Mammary microvascular endothelial cell (primary cell): ENCODE data around the gene FETUB. TPM values are rescaled to one million over a fixed set of nuclear protein-coding genes. Genes with fewer than 3 reads are reported as not detected.

Source experiments
- total RNA-seq: library from RNA; depleted of rRNA; stranded (reverse); fragments of >200 nt; gene quantifications from 2 replicates; pipeline ENCODE4 v1.2.3, GENCODE V29; 2015

The FETUB gene, protein sequence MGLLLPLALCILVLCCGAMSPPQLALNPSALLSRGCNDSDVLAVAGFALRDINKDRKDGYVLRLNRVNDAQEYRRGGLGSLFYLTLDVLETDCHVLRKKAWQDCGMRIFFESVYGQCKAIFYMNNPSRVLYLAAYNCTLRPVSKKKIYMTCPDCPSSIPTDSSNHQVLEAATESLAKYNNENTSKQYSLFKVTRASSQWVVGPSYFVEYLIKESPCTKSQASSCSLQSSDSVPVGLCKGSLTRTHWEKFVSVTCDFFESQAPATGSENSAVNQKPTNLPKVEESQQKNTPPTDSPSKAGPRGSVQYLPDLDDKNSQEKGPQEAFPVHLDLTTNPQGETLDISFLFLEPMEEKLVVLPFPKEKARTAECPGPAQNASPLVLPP
- total RNA-seq: not detected in 2 replicates

DNA sequence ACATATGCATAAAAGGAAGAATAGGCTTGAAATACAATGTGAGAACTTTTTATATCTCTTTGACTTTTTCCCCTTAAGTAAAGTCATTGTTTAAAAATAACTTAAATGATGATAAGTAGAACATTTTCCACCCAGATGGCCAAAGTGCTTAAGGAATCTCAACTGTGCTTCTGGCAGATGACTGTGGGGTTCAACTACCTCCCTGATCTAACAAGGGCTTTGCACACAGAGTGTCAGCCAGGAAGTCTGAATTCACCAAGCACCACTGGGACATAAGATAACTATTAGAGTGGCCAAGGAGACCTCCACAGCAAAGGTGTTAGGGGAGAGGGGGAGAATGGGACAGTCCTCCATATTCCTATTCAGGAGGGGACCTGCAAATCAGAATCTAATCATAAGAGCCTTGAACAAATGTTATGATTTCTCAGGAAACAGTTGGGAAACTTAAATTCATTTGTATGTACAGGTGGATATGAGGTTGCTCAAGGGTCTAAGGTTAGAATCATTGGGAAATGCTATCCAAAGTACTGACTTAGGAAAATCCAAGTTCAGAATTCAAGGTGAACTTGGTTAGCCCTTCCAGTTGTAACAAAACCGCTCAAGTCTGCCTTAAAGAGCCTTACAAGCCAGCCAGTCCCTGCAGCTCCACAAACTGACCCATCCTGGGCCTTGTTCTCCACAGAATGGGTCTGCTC is at the start of gene FETUB:
TSS of gene FETUB (plus strand) at position 622 of the 695 bp plus-strand sequence. CDS start at position 684, 62 bp downstream.

DNA sequence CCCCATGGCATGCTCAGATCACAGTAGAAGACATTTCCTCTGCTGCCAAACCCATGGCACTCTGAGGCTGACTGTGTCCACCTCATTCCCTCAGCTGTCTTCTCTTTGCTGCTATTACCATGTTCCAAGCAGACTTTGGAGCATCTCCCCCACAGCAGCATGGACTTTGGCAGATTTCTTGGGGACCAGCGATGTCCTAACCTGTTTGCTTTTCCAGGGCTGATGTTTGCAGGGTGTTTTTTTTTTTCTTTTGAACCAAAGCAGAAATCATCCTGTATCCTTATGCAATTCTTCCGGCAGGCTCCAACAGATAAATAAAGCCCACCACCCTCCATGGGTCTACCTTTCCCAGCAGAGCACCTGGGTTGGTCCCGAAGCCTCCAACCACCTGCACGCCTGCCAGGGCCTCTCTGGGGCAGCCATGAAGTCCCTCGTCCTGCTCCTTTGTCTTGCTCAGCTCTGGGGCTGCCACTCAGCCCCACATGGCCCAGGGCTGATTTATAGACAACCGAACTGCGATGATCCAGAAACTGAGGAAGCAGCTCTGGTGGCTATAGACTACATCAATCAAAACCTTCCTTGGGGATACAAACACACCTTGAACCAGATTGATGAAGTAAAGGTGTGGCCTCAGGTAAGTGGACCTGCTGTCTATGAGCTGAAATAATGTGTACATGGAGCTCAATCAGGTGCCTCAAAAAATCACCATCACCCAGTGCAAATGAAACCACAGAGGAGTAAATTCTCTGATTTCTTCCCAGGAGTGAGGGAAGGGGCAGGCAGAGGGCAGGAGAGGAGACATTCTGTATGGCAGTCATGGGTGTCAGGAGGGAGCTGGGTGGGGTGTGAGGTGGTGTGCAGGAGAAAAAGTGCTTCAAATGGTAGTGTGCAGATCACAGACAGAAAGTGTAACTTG is 27.2 kb upstream of the FETUB start, which contains the start of gene AHSG:
TSS of gene AHSG (plus strand) at position 340 of the 916 bp plus-strand sequence. CDS start at position 422, 82 bp downstream.

DNA sequence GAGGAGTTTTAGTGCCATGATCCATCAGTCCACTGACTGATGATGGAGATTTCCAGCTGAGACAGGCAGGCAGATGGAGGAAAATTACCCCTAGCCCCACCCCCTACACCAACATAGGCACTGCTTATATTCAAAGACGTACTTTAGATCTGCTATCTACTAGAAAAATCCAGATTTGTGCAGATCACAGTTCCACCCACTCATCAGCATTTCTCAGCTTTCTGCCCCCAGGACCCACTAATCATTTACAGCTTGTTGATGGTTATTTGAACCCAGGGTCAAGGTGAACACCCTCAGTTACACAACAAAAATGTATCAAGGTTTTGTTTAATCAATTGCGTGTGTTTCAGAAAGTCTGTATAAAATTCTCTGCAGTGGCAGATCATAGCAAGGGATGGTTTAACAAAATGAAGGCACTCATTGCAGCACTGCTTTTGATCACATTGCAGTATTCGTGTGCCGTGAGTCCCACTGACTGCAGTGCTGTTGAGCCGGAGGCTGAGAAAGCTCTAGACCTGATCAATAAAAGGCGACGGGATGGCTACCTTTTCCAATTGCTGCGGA is 25.5 kb downstream of the FETUB start, which contains the start of gene HRG:
TSS of gene HRG (plus strand) at position 390 of the 564 bp plus-strand sequence. CDS start at position 408, 18 bp downstream.

Other genes starting within 250 kb of the FETUB start
- gene CRYGS, start 96.0 kb upstream of the FETUB start, total RNA-seq: 0.13 and 0.69 TPM in 2 replicates
- 14.5 and 16.3 TPM in 2 replicates for gene TBCCD1, start 73.1 kb upstream of the FETUB start, total RNA-seq
- gene DNAJB11, start 69.7 kb upstream of the FETUB start, total RNA-seq: 65.5 and 69.5 TPM in 2 replicates
- gene AHSG, start 27.3 kb upstream of the FETUB start, total RNA-seq: not detected in 2 replicates
- gene HRG, start 25.6 kb downstream of the FETUB start, total RNA-seq: not detected in 2 replicates
- not detected in 2 replicates for gene KNG1, start 77.0 kb downstream of the FETUB start, total RNA-seq
- gene EIF4A2, start 143.2 kb downstream of the FETUB start, total RNA-seq: 148 and 150 TPM in 2 replicates
- gene RFC4, start 166.1 kb downstream of the FETUB start, total RNA-seq: 25.7 and 39.4 TPM in 2 replicates
- gene ADIPOQ, start 202.3 kb downstream of the FETUB start, total RNA-seq: not detected in 2 replicates